ENCODE measurements around the gene BACE2.

BACE2 gene

GRCh38 chr21:41162096-41162495 is 5.9 kb upstream of the BACE2 start:
- H4K20me1 ChIP-seq: no peaks in the 10 kb centered on the region
- H3K4me2 ChIP-seq: no peak overlapping the region
- TF ChIP-seq Cebpa-rat (IDR thresholded peaks at IDR 0.05): no peak
- H3K9me3 ChIP-seq: peaks cover 17% of the 10 kb centered on the region
- no peak overlapping the region for H3K9ac ChIP-seq
- no peaks in the 10 kb centered on the region for H3K4me1 ChIP-seq
- H3K27me3 ChIP-seq: no peaks in the 10 kb centered on the region
- H3K27ac ChIP-seq: no peak overlapping the region
- H3K4me3 ChIP-seq: no peak overlapping the region
- no peaks in the 10 kb centered on the region for H3K36me3 ChIP-seq

- no peaks in the 10 kb centered on the region for H4K20me1 ChIP-seq
- no peak overlapping the region for H3K4me2 ChIP-seq
- H3K27ac ChIP-seq: no peak overlapping the region
- H3K4me1 ChIP-seq: no peaks in the 10 kb centered on the region
- H3K9ac ChIP-seq: no peak overlapping the region
- no peaks in the 10 kb centered on the region for H3K36me3 ChIP-seq
- peaks cover under 1% of the 10 kb centered on the region; the same call in 1 of the 2 replicates for H3K27me3 ChIP-seq
- peaks cover 12% of the 10 kb centered on the region for H3K9me3 ChIP-seq
- no peak for TF ChIP-seq Cebpa-rat (IDR thresholded peaks at IDR 0.05)
- H3K4me3 ChIP-seq: no peak overlapping the region
Measured at GRCh38 chr21:41163091-41163490, 4.9 kb upstream of the BACE2 start.

DNA sequence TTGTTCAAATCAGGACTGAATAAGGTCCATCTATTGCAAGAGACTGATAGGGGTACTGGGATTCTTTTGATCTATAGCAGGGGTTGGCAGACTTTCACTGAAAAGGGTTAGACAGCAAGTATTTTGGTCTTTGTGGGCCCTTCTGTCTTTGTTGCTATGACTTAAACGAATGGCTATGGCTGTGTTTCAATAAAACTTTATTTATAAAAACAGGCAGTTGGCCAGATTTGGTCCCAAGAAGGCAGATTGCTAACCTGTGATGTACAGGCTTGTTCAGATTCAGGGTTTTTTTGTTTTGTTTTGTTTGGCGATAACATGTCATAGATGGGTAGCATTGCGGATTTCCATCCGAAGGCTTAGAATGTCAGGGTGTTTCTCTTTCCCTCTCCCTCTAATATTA is 3.9 kb upstream of the BACE2 start:
- Histone ChIP-seq H3K36me3 (no peaks in the 10 kb centered on the region), H3K27me3 (peaks cover 8% of the 10 kb centered on the region; the same call in 1 of the 2 replicates), H3K4me2 (no peak overlapping the region), H3K9ac (no peak overlapping the region), H4K20me1 (no peaks in the 10 kb centered on the region), H3K27ac (no peak overlapping the region), H3K4me3 (no peak overlapping the region), H3K9me3 (peaks cover 2% of the 10 kb centered on the region; the same call in 1 of the 2 replicates), H3K4me1 (peaks cover 1% of the 10 kb centered on the region; the same call in 1 of the 2 replicates)
- no peak for TF ChIP-seq Cebpa-rat (IDR thresholded peaks at IDR 0.05)

- H3K27me3 ChIP-seq: peaks cover 16% of the 10 kb centered on the region; the same call in 1 of the 2 replicates
- no peaks in the 10 kb centered on the region for H3K36me3 ChIP-seq
- no peak overlapping the region for H3K9ac ChIP-seq
- no peak overlapping the region for H3K4me2 ChIP-seq
- H4K20me1 ChIP-seq: no peaks in the 10 kb centered on the region
- no peak overlapping the region for H3K27ac ChIP-seq
- H3K9me3 ChIP-seq: no peaks in the 10 kb centered on the region
- TF ChIP-seq Cebpa-rat (IDR thresholded peaks at IDR 0.05): no peak
- no peak overlapping the region for H3K4me3 ChIP-seq
- peaks cover 11% of the 10 kb centered on the region; the same call in 1 of the 2 replicates for H3K4me1 ChIP-seq
Measured at GRCh38 chr21:41164981-41165655, 2.8 kb upstream of the BACE2 start.

DNA sequence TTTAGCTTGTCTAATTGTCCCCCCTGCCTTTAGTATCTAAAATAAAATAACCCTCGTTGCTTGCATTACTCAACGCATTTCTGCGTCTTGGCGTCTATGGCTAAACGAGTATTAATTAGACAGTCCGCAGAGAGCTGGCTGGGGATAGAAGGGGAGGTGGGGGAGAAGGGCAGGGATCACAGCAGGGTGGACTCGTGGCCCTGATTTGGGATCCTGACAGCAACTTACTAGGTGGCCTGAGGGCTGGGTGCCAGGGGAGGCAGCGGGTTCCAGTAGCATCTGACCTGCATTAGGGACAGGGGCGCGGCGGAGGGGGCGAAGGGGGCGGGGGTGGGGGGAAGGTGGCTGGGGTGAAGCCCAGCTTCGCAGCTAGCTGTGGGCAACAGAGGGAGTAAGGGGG is 1.1 kb upstream of the BACE2 start:
- TF ChIP-seq Cebpa-rat (IDR thresholded peaks at IDR 0.05): no peak
- H3K36me3 ChIP-seq: no peaks in the 10 kb centered on the region
- no peak overlapping the region for H3K27ac ChIP-seq
- no peaks in the 10 kb centered on the region for H3K9me3 ChIP-seq
- H3K4me3 ChIP-seq: peak overlapping the region; percentile 81; the same call in 1 of the 2 replicates
- H3K27me3 ChIP-seq: peaks cover 16% of the 10 kb centered on the region; the same call in 1 of the 2 replicates
- H4K20me1 ChIP-seq: no peaks in the 10 kb centered on the region
- H3K9ac ChIP-seq: no peak overlapping the region
- peaks cover 22% of the 10 kb centered on the region for H3K4me1 ChIP-seq
- peak overlapping the region; percentile 99 for H3K4me2 ChIP-seq

- no peak for TF ChIP-seq Cebpa-rat (IDR thresholded peaks at IDR 0.05)
- H4K20me1 ChIP-seq: no peaks in the 10 kb centered on the region
- peaks cover 22% of the 10 kb centered on the region for H3K4me1 ChIP-seq
- peak overlapping the region; percentile 81 for H3K4me3 ChIP-seq
- no peaks in the 10 kb centered on the region for H3K36me3 ChIP-seq
- H3K27ac ChIP-seq: peak overlapping the region; percentile 37; the same call in 1 of the 2 replicates
- H3K27me3 ChIP-seq: peaks cover 16% of the 10 kb centered on the region; the same call in 1 of the 2 replicates
- peak overlapping the region; percentile 77 for H3K9ac ChIP-seq
- H3K9me3 ChIP-seq: no peaks in the 10 kb centered on the region
- peak overlapping the region; percentile 99 for H3K4me2 ChIP-seq
Measured at GRCh38 chr21:41168391-41169257, 664 bp downstream of the BACE2 start.

- H3K27ac ChIP-seq: no peak overlapping the region
- no peaks in the 10 kb centered on the region for H3K36me3 ChIP-seq
- no peak overlapping the region for H3K9ac ChIP-seq
- H4K20me1 ChIP-seq: no peaks in the 10 kb centered on the region
- TF ChIP-seq Cebpa-rat (IDR thresholded peaks at IDR 0.05): no peak
- no peaks in the 10 kb centered on the region for H3K9me3 ChIP-seq
- peaks cover 22% of the 10 kb centered on the region for H3K4me1 ChIP-seq
- H3K4me3 ChIP-seq: peak overlapping the region; percentile 81; the same call in 1 of the 2 replicates
- peak overlapping the region; percentile 99 for H3K4me2 ChIP-seq
- peaks cover 16% of the 10 kb centered on the region; the same call in 1 of the 2 replicates for H3K27me3 ChIP-seq
Measured at GRCh38 chr21:41169258-41169576, 1.3 kb downstream of the BACE2 start.

DNA sequence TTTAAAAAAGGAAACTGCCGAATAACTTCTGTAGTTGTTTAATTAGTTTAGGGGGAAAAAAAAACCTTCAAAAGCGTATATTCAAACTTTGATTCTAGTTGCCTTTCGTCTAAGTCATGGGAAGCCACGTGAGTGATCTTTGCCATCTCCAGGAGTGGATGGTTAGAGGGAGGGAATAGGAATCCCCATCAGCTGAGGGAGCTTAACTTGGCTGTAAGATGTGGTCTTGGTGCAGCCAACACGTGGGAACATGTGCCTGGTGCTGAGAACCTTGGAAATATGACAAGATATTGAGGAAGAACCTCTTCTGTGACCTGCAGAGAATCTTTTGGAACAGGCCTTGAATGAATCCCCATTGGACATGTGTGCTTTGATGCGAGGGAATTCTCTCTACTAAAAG is 1.7 kb downstream of the BACE2 start:
- no peak overlapping the region for H3K9ac ChIP-seq
- H3K4me3 ChIP-seq: no peak overlapping the region
- H3K9me3 ChIP-seq: no peaks in the 10 kb centered on the region
- H3K27ac ChIP-seq: no peak overlapping the region
- no peaks in the 10 kb centered on the region for H4K20me1 ChIP-seq
- TF ChIP-seq Cebpa-rat (IDR thresholded peaks at IDR 0.05): no peak
- peaks cover 22% of the 10 kb centered on the region for H3K4me1 ChIP-seq
- no peaks in the 10 kb centered on the region for H3K36me3 ChIP-seq
- H3K4me2 ChIP-seq: no peak overlapping the region; the same call in 1 of the 2 replicates
- peaks cover 16% of the 10 kb centered on the region; the same call in 1 of the 2 replicates for H3K27me3 ChIP-seq

DNA sequence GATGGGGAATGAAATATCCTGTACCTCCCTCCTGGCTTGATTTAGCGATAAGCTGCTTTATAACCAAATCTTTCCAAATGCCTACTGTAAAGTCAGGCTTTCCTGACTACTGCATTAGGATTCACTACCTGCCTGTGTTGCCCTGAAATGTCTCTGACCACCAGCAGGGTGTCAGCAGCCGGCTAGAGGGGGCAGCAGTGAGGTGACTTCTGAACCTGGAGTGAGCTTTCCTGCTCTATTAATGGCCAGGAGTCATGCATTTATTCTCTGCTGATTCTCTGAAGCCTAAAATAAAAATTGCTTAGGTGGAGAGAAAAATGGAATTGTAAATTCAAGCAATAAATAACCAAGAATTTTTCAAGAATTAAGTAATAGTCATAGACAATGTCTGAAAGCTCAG is 2.5 kb downstream of the BACE2 start:
- peaks cover 16% of the 10 kb centered on the region; the same call in 1 of the 2 replicates for H3K27me3 ChIP-seq
- no peaks in the 10 kb centered on the region for H3K36me3 ChIP-seq
- peaks cover 22% of the 10 kb centered on the region for H3K4me1 ChIP-seq
- no peaks in the 10 kb centered on the region for H3K9me3 ChIP-seq
- H3K9ac ChIP-seq: no peak overlapping the region
- no peaks in the 10 kb centered on the region for H4K20me1 ChIP-seq
- peak overlapping the region; percentile 59 for H3K4me2 ChIP-seq
- H3K4me3 ChIP-seq: no peak overlapping the region
- H3K27ac ChIP-seq: no peak overlapping the region
- no peak for TF ChIP-seq Cebpa-rat (IDR thresholded peaks at IDR 0.05)
